HG02973 (cell line): ENCODE data around the gene TBCD.
"Not testable (repeated sequence)": the region's sequence is repeated elsewhere in the genome, so short reads cannot be mapped to it uniquely, and the experiment has no call there.

Experiments
- ATAC-seq: cut with Tn5 transposase; IDR thresholded peaks from one replicate; pipeline ENCODE4 v1.9.1; 2021; ENCODE audit warnings: moderate library complexity; ENCODE audit not compliant: unreplicated experiment

Gene TBCD

GRCh38 chr17:82948081-82948511 is 196.2 kb downstream of the TBCD start:
- ATAC-seq, result no peak

- ATAC-seq, result no peak
Measured at GRCh38 chr17:82948957-82949356, 197.1 kb downstream of the TBCD start.

- ATAC-seq, result no peak
Measured at GRCh38 chr17:82949361-82949760, 197.5 kb downstream of the TBCD start.

- no peak for ATAC-seq
Measured at GRCh38 chr17:82949984-82950383, 198.1 kb downstream of the TBCD start.

GRCh38 chr17:82950525-82951102 is 198.7 kb downstream of the TBCD start:
- ATAC-seq, result no peak

- no peak for ATAC-seq
Measured at GRCh38 chr17:82952019-82952418, 200.2 kb downstream of the TBCD start.

- not testable (repeated sequence) for ATAC-seq
Measured at GRCh38 chr17:82955106-82955505, 203.2 kb downstream of the TBCD start.

- ATAC-seq, result not testable (repeated sequence)
Measured at GRCh38 chr17:82955627-82956026, 203.8 kb downstream of the TBCD start.

- ATAC-seq, result no peak
Measured at GRCh38 chr17:82956146-82956725, 204.4 kb downstream of the TBCD start.

- ATAC-seq, result no peak
Measured at GRCh38 chr17:82956726-82957468, 205.0 kb downstream of the TBCD start.

- no peak for ATAC-seq
Measured at GRCh38 chr17:82957469-82957795, 205.6 kb downstream of the TBCD start.

GRCh38 chr17:82957961-82958561 is 206.2 kb downstream of the TBCD start:
- ATAC-seq, result no peak

- ATAC-seq, result no peak
Measured at GRCh38 chr17:82959242-82959930, 207.5 kb downstream of the TBCD start.

GRCh38 chr17:82959990-82960418 is 208.1 kb downstream of the TBCD start:
- no peak for ATAC-seq

GRCh38 chr17:82960419-82961271 is 208.8 kb downstream of the TBCD start:
- ATAC-seq, result no peak

- no peak for ATAC-seq
Measured at GRCh38 chr17:82961366-82962162, 209.7 kb downstream of the TBCD start.

GRCh38 chr17:82962163-82962720 is 210.4 kb downstream of the TBCD start:
- ATAC-seq, result no peak

GRCh38 chr17:82963104-82963950 is 211.5 kb downstream of the TBCD start:
- ATAC-seq, result no peak
